NCI-H1417 treated with DMSO at 0.1 percent for 48 hours (cell line): ENCODE measurements around the gene AGBL4.

ENCODE experiments used
- DNase-seq: peaks from one replicate; lab custom pipeline; 2025; lab: John Stamatoyannopoulos, UW

AGBL4 gene

DNA sequence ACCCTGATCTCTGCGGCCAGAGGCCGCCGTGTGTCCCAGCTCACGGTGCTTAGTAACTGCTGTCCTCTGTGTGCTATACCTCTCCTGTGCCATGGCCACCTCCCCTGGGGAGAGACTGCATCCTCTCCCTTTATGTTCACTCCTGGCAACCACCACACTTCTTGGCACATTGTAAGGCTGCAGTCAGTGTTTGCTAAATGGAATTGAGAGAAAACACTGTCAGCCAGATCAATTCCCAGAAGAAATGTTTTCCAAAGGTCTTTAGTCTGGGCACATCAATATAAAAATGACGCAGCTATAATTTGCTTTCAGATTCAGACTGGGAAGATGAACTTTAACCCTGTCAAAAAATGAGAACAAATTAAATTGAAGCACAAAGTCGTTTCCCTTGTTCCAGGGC is 1343.9 kb downstream of the AGBL4 start:
- DNase-seq, result no peak

DNA sequence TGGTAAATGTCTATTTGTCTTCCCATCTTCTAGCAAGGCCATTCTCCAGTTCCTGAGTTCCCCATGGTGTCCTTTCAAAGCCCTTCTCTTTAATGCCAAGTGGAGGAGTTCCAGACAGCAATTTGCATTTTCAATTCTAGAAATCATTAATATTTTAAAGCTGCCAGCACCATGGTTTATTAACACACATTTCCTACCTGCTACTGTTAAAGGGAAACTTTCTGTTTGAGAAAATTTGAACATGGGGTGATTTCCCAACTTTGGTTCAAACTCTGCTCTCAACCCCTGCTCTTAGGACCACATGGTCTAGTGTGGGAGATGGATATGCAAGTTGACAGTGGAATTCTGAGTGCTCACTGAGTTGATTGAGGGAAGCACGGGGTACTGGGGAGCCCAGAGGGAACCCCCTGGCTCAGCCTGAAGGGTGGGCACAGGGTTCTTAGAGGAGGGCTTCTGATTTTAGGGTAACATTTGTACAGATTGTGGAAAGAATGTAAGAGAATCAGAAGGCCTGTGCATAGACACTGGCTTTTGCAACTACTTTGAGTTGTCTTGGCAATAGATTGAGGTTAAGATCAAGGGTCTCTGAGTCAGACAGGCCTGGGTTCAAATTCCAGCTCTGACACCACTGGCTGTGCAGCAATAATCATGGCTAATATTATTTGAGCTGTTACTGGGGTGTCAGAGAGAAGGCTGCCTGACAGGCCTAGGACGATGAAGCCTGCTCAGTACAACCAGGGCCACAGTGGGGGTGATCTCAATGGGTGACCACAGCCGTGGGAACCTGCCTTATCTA is 1344.8 kb downstream of the AGBL4 start:
- DNase-seq, result no peak

DNA sequence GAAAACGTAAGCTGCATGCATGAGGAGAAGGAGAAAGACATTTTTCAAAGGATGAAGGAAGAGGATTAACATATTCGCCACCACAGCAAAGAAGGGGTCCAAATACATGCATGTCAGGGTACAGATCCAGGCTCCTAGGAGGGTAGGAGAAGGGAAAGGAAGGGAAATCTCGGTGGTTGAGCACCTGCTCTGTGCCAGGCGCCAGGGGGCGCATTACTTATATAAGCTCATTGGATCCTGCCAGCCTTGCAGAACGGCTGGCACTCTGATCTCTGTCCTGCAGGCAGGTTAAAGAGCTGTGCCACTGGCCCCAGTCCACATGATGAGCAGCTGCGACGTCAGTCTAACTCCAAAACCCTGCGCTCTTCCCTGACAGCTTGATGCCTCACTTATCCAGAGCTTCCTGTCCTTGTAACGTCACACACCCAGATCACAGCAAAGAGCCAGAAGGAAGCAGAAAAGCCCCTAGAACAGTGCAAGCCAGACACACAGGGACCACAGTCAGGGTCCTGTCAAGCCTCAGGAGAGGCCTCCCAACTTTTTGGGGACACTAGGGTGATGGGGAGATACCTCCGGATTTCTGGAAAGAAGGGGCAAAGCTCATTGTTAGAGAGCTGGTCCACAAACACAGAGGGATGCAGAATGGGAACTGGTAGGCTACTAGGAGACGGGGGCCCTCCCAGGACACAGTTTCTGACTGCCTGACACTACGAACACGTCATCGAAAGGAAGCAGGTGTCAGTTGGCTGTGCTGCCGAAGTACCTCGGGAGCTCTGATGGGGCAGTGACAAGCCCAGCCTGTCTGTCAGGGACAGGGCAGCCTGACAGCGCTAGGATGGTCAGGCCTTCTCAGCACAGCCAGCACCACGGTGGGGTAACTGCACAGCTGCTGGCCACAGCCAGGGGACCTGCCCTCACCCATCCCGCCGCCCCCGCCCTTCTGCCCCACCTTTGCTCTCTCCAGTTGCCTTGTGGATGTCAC is 1346.2 kb downstream of the AGBL4 start:
- DNase-seq, result peak; percentile 14

DNA sequence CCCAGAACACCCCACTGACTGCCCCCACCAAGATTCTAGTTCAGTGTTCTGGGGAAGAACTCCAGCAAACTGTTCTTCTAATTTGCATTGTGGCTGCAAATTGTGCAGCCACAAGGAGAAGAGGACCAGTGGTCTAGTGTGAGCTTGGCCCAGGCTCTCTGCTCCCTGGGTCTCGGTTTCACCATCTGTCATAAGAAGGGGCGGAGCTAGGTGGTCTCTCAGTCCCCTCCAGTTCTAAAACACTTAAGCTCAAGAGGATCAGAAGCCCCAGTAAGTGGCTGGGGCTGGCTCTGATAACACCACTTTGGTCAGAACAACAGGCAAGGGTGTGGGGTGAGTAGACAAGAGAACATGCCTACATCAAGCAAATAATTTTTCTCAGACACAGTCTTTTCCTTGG is 1346.9 kb downstream of the AGBL4 start:
- no peak for DNase-seq

DNA sequence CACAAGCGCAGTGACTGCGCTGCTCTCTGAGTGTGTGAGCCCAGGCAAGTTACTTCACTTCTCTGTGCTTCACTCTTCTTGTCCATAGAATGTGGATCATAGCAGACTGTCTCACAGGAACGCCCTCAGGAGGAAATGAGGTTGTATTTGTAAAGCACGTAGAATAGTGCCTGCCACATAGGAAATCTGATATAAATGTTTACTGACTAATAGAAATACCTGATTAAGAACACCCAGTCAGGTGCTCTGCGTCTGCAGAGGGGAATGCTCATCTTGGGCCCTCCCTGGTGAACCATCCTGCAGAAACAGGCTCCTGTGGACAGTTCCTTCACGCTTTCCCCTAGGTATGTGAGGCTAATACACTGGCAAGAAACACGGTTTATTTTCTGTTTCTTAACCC is 1347.4 kb downstream of the AGBL4 start:
- no peak for DNase-seq

DNA sequence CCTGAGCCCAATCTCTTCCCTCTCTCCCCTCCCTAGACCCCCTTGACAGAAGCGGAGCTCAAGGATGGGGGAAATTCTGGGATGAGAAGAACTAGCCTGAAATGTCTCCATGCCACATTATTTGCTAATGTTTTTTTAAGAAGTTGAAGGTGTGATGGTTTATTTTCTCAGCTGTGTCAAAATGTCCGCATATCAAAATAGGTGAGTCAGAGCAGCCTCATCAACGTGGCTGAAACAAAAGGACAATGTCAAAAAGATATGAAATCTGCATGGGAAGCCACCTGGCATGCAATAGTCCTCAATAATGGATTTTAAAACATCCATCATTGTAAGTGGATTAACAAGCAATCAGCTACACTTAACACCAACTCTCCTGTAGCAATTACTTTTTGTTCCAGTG is 1348.5 kb downstream of the AGBL4 start:
- DNase-seq, result no peak

DNA sequence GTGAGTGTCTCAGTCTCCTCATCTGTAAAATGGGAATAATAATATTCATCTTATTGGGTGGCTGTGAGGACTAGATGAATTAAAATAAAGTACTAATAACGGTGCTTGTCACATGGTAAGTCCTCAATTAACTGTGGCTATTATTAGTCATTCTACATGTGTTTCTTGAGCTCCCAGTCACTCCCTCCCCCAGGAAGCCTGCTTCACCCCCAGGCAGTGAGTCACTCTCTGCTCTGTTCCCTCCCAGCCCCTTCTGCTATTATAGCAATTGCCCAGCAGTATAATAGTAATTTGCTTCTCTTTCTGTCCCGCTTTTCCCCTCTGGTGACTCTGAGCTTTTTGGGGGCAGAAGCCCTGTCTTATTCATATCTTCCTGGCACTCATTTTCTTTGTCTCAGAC is 1349.1 kb downstream of the AGBL4 start:
- no peak for DNase-seq

DNA sequence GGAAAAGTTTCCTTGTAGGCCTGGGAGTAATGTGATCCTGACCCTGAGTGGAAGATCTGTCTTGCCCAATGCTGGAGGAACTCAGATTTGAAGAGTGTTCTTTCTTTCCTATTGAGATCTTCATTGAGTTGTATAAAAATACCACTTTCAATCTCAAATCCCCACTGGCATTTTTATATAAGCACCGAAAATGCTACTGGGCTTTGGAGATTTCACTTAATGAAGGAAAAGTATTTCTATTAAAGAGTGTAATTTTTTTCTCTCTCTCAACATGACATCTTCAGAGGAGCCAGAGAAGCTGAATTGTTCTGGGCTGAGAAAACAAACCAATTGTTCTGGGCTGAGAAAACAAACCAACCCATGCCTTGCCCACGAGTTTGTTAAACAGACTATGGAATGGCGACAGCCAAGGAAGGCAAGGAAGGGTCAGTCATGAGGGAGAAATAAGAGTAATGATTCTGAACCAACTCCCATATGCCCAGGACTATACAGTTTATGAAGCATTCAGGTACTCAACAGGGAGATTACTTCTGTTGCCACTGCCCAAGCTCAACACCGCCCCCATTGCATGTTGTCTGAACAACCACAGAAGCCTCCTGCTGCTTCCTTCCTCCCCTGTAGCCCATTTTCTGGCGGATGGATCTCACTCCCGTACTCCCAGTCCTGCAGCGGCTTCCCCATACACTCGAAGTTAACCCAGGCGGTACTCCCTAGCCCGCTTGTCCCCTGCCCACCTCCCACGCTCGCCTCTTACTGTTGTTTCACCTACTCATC is 1350.2 kb downstream of the AGBL4 start:
- DNase-seq, result no peak

DNA sequence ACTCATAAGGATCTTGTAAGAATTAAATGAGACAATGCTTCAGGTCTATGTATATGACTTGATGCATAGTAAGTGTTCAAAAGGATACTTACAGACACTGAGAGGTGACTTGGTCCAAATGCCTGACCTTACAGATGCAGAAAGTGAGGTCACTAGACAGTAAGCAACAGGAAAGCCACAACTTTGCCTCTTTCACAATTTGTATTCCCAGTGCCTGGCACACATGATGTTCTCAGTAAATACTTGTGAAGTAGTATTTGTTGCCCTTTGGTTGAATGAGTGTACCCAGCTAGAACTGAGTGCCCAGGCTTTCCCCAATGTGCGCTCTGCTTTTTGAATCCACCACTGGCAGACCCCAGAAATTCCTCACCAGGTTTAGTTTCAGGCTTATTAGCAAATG is 1352.2 kb downstream of the AGBL4 start:
- DNase-seq, result no peak

DNA sequence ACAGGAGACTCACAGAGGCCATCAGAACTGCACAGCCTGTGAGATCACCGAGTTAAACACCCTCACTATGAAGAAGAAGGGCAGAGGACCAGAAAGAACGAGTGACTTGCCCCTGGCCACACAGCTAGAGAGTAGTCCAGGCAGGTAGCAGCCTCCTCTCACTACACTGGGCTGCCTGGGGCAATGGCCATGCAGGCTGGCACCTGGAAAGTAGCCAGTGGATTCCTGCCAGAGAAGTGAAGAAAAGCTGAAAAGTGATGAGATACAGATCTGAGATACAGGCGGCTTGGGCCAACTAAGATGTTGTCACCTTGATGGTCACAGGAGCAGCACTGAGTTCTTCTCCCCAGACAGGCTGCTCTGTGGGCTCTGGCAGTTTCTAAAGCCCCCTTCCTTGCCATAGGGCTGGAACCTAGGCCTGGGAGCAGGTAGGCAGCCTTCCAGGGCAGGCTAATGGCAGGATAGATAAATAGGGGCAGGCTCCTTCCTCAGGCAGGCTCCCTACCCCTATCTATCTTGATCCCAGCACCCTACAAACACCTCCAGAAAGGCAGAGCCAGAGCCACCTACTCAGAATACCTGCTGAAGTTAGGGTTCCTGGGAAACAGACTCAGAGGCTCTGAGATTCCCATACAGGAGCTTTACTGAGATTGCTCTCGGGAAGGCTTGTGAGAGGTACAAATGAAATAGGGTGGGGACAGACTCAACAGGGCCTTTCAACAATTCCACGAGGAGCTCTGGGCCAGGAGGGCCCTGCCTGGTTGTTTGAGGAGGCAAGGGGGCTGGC is 1353.3 kb downstream of the AGBL4 start:
- no peak for DNase-seq

DNA sequence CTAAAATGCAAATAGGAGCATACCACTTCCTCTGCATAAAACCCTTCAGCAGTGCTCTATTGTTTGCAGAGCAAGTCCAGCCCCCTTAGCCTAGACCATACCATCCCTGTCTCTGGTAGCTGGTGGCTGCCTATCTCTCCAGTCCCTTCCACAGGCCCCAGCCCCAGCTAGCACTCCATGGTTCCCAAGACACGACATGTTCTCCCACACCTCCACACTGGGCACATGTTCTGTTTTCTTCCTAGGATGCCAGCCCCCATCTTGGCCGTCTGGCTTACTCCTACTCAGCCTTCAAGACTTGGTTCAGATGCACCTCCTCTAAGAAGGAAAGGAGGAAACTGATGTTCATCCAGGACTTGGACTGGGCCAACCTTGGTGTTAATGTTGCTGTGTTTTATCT is 1355.4 kb downstream of the AGBL4 start:
- no peak for DNase-seq

DNA sequence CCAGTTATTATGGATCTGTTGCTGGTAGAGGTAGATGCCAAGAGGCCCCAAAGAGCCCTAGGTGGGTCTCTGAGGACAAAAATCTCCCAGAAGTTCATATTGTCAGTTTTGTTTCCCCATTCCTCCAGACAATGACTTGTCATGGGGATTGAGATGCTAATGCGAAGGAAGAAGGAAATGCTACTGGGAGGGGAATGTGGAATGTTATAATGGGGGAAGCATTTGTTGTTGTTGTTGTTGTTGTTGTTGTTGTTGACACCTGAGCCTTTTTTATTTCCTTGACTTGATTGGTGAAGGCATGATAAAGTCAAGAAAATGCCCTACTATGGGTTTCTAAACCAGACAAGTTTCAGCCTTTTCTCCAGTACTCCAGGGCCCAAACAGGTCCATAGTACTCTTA is 1356.0 kb downstream of the AGBL4 start:
- DNase-seq, result no peak

DNA sequence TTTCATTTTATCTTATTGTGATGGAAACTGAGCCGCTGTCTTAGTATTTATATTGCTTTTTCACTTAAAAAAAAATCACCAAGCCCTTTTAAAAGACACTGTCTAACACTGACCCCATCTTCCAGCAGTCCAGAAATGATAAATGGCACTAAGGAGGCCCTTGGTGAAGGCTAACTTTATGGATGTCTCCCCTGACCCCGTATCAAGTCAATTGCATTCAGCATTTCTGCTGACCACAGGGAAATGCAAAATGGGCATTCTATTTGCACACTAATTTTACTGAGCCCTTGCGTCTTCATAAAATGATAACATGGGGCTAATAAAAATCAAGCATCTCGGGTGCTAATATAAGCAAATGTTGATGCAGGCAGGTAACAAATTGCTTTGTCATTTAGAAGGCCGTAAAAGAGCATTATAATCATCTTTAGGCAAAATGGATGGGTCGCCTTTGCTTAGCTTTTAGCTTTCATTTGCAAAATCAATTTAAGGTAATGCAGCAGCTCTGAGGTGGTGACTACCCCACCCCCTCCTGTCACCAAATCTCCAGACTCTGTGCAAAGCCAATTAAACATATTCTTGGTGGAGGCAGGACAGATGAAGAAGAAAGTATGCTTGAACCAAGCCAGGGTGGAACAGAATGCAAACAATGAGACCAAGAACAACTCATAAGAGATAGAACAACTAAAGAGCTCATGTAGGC is 1357.9 kb downstream of the AGBL4 start:
- DNase-seq, result no peak

DNA sequence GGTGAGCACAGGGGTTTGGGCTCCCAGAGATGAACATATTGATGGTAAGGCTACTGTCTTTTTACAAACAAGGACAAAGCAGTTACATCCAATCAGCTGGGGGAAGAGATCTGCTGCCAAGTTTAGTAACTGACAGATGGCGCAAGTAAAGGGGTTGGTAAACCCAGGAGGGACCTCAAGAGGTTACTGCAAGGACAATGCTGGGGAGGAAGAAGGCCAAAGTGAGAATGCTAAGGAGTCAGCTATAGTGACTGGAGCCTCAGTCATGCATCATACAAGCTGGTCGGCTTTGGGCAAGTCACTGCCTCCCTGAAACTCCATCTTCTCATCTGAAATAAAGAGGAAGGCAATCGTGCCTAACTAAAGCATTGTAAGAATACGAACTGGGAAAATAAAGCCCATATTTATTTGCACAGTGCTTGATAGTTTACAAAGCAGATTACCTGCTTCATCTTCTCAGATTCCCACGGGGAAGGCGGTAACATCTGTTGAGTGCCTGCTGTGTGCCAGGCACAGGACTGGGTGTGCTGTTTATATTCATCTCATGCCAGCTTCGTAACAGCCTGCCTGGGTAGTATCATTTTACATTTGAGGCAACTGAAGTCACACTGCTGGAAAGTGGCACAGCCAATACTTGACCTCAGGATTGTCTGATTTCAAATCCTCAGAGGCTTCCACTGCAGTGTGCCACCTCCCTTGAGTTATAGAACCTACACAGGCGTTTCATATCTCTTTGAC is 1361.9 kb downstream of the AGBL4 start:
- no peak for DNase-seq

DNA sequence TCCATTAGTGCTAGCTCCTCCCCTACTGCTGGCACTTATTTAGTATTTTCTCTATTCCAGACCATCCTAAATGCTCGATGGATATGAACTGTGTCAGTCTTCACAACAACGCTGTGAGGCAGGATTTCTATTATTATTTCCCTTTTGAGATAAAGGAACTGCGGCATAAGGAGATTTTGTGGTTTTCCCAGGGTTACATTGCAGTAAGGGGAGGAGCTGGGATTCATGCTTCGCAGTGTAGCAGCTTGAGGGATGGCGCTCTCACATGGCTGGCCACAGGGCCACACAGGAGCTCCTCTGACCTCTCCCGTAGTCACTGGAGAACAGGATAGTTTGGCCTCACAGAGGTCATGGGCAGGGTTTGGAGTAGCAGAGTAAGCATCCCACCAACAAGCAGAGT is 1364.0 kb downstream of the AGBL4 start:
- DNase-seq, result no peak

DNA sequence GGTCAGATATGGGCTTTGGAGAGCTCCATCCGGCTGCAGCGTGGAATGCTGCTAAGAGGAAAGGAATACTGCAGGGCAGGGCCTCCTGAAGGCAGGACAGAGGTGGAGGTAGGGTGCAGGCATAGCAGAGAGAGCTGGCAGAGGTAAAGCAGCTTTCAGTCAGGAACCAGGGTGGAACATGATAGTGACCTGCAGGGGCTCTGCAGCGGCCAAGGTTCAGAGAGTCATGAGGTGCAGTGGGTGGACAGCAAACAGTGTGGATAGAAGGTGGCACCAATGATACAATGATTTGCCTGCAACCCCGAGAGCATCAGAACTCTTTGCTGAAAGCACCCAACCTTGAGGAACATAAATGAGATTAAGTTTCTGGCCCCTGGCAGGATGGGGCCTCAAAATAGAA is 1366.3 kb downstream of the AGBL4 start:
- no peak for DNase-seq

DNA sequence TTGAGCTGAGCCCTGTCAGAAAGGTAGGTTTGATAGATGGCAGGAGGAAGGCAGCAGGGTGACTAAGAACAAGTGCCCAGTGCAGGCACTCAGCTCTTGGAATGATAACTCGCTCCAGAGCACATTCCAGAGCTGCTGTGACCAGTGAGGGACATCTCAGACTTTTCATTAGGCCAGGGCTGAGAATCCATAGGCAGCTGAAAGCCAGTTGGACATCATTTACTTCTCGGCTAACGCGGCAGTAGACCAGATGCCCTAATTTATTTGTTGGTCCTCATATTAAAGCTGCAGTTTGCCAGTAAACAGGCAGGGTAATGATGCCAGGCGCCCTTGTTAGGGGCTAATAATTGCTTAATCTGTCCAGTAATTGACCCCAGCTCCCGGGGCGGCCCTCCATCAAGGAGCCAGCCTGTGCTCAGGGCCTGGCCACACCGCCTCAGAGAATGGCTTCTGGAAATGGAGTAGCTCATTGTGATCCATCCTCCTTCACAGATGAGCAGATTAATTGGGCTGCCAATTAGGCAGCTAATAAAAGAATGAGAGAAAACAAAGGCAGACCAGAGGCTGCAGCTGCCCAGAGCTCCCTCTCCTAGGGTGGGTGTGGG is 1369.0 kb downstream of the AGBL4 start:
- peak; percentile 54 for DNase-seq

DNA sequence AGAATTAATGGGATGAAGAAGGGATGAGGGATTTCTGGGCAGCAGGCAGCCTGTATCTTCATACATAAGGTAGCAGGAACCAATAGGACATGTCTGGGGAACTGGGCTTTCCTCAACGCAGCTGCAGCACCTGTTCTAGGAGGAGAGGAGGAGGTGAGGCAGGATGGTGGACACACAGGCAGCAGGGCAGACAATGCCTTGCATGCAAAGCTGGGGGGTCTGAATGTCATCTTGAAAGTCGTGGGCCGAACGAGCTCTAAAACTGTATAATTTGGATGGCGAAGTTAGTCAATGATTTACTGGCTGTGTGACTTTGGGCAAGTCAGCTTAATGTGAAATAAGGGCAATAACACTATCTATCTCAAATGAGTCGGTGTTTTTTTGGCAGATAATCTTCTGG is 1371.4 kb downstream of the AGBL4 start:
- no peak for DNase-seq

DNA sequence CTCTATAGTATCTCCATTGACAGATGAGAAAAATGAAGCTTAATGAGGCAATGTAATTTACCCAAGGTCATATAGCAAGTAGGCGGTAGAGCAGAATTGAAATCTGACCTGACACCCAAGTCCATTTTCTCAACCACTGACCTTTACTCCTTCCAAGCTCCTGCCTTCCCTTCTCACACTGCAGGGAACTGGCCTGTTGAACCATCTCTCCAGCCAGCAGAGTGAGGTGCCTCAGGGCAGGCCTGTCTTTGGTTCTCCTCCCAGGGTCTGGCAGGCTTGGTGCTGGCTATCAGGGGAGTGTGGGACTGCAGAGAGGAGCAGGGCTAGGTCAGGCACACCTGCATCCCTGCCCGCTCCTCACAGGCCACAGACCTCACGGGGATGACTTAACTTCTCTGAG is 1373.9 kb downstream of the AGBL4 start:
- DNase-seq, result no peak

DNA sequence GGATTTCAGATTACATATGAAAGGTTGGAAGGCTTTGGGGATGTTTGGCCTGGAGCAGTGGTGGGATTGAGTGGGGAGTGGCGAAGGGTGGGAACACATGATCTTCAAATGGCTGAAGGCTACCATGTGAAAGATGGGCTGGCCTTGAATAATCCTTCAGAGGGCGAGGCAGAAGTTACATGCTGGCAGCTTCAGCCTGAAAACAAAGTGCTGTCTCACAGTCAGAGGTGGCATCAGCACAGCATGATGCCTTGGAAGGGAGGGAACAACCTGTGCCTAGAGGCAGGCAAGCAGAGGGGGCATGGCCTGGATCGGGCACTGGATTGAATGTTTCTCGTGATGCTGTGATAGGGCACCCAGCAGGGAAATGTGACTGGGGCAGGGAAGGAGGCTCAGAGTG is 1377.9 kb downstream of the AGBL4 start:
- peak; percentile 38 for DNase-seq
